ENCODE measurements around the gene OCIAD1.

GRCh38 chr4:48827622-48828021, 3.3 kb upstream of the OCIAD1 start:
- TF ChIP-seq CTCF (IDR thresholded peaks at IDR 0.05; ENCODE audit: low read length), result no peak
- no peak for TF ChIP-seq EZH2 (optimal IDR thresholded peaks at IDR 0.05; ENCODE audit: low read depth, low read length)
- no peak for TF ChIP-seq EZH2phosphoT487 (IDR thresholded peaks at IDR 0.05; ENCODE audit: low read length)
